A673 (cell line): ENCODE measurements around the gene MED13.

Experiments used
- CTCF ChIP-seq: fragments of 300-800, 200-600 bp; sonication (generic); conservative IDR thresholded peaks from 2 replicates; pipeline ENCODE4 v1.5.1; 2017; ENCODE audit warnings: low read depth, mild to moderate bottlenecking, antibody characterized with exemption, low read length, moderate library complexity, mixed read lengths
- EZH2 ChIP-seq: fragments of 200-600 bp; sonication (generic); IDR thresholded peaks from 2 replicates; pipeline ENCODE4 v1.6.1; 2017; ENCODE audit warnings: borderline replicate concordance, low read depth, mild to moderate bottlenecking, mixed read lengths, antibody characterized with exemption, low read length; ENCODE audit not compliant: poor library complexity, severe bottlenecking

- no peak for TF ChIP-seq CTCF
- TF ChIP-seq EZH2 = no peak
Measured at GRCh38 chr17:62078009-62078408, 12.9 kb upstream of the MED13 start.
